Mesendoderm (in vitro differentiated cells): ENCODE data around the gene CUEDC1. TPM values are rescaled to one million over a fixed set of nuclear protein-coding genes. Genes with fewer than 3 reads are reported as not detected.

Experiments used
- DNase-seq: peaks from one replicate; pipeline ENCODE4 v3.0.0; 2013
- H2AK5ac ChIP-seq: 2 replicates; pipeline ENCODE4 v1.6.1; 2013; ENCODE audit warnings: low read length, inconsistent platforms
- H2BK120ac ChIP-seq: 2 replicates; pipeline ENCODE4 v1.6.1; 2013; ENCODE audit warnings: low read depth, mild to moderate bottlenecking, low read length, moderate library complexity, mixed read lengths
- H2BK15ac ChIP-seq: replicated peaks from 2 replicates; pipeline ENCODE4 v1.6.1; 2013; ENCODE audit warnings: low read depth, mild to moderate bottlenecking, moderate library complexity
- H2BK5ac ChIP-seq: 2 replicates; pipeline ENCODE4 v1.6.1; 2013; ENCODE audit warnings: low read length, inconsistent platforms
- H3K18ac ChIP-seq: 2 replicates; pipeline ENCODE4 v1.6.1; 2013; ENCODE audit warnings: mild to moderate bottlenecking, low read length, mixed read lengths
- H3K23ac ChIP-seq: one replicate; pipeline ENCODE4 v1.6.1; 2013; ENCODE audit warnings: low read length
- H3K27ac ChIP-seq: 2 replicates; pipeline ENCODE4 v1.5.1; 2013; ENCODE audit warnings: low read depth, mild to moderate bottlenecking, inconsistent platforms, low read length, moderate library complexity
- H3K27me3 ChIP-seq: 2 replicates; pipeline ENCODE4 v1.6.1; 2013; ENCODE audit warnings: low read length, control low read depth, mild to moderate bottlenecking, inconsistent platforms; ENCODE audit not compliant: insufficient read depth, poor library complexity
- H3K36me3 ChIP-seq: 2 replicates; pipeline ENCODE4 v1.6.1; 2013; ENCODE audit warnings: low read length, inconsistent platforms; ENCODE audit not compliant: control insufficient read depth, insufficient read depth
- H3K4ac ChIP-seq: one replicate; pipeline ENCODE4 v1.6.1; 2013; ENCODE audit warnings: low read depth, mild to moderate bottlenecking, low read length, moderate library complexity
- H3K4me1 ChIP-seq: 2 replicates; pipeline ENCODE4 v1.6.1; 2013; ENCODE audit warnings: low read depth, low read length, inconsistent platforms; ENCODE audit not compliant: control insufficient read depth
- H3K4me2 ChIP-seq: 2 replicates; pipeline ENCODE4 v1.6.1; 2013; ENCODE audit warnings: low read length
- H3K4me3 ChIP-seq: 2 replicates; pipeline ENCODE4 v1.5.1; 2013; ENCODE audit warnings: mild to moderate bottlenecking, low read length
- H3K56ac ChIP-seq: one replicate; pipeline ENCODE4 v1.6.1; 2013; ENCODE audit warnings: low read length
- H3K79me1 ChIP-seq: 2 replicates; pipeline ENCODE4 v1.6.1; 2013; ENCODE audit warnings: low read length, inconsistent platforms
- H3K79me2 ChIP-seq: 2 replicates; pipeline ENCODE4 v1.6.1; 2013; ENCODE audit warnings: mild to moderate bottlenecking, low read length; ENCODE audit not compliant: control insufficient read depth, insufficient read depth
- H3K9ac ChIP-seq: 2 replicates; pipeline ENCODE4 v1.6.1; 2013; ENCODE audit warnings: low read length, inconsistent platforms
- H4K5ac ChIP-seq: one replicate; pipeline ENCODE4 v1.6.1; 2013; ENCODE audit warnings: low read length
- H4K8ac ChIP-seq: one replicate; pipeline ENCODE4 v1.6.1; 2013; ENCODE audit warnings: low read depth, mild to moderate bottlenecking, control low read depth, low read length, moderate library complexity
- WGBS: extraction: QIAGEN DNeasy Blood & Tissue Kit; methylation state at CpG from one replicate; pipeline ENCODE4 v1.1.7; 2013; ENCODE audit warnings: low lambda C conversion rate, missing lambda C conversion rate; ENCODE audit not compliant: insufficient coverage; ENCODE audit errors: extremely low coverage; 5-methylcytosine and 5-hydroxymethylcytosine counted together
- polyA plus RNA-seq, 2 experiments: library from polyadenylated mRNA; stranded (reverse); fragments of 200-250 nt; gene quantifications; one replicate each; pipeline ENCODE4 v1.2.3, GENCODE V29; 2013

CUEDC1 gene
- 7.0 TPM for polyA plus RNA-seq (2013, experiment 1 of 2)
- polyA plus RNA-seq (2013, experiment 2 of 2), result 7.6 TPM

- Histone ChIP-seq H3K4me2 (peak within 1 kb of the TSS; percentile 91), H3K9ac (peak within 1 kb of the TSS; percentile 72), H4K5ac (no peak within 1 kb of the TSS), H3K27me3 (no peaks in the 10 kb centered on the region), H3K4me3 (peak within 1 kb of the TSS; percentile 37), H2BK120ac (peak within 1 kb of the TSS; percentile 97), H3K79me2 (peaks cover 8% of the 10 kb centered on the region), H3K4me1 (peaks cover 32% of the 10 kb centered on the region), H3K79me1 (peaks cover 6% of the 10 kb centered on the region), H2BK5ac (peak within 1 kb of the TSS; percentile 45), H2BK15ac (no peak within 1 kb of the TSS), H3K56ac (peak within 1 kb of the TSS; percentile 92), H3K36me3 (no peaks in the 10 kb centered on the region), H2AK5ac (no peak within 1 kb of the TSS), H4K8ac (peak within 1 kb of the TSS; percentile 96), H3K4ac (peak within 1 kb of the TSS; percentile 99), H3K27ac (peak within 1 kb of the TSS; percentile 94), H3K23ac (no peak within 1 kb of the TSS), H3K18ac (peak within 1 kb of the TSS; percentile 99)
- no CpG with 5 or more reads among the region's 79 CpGs for WGBS
- peak; percentile 67 for DNase-seq
These were observed at the start of gene CUEDC1 for GRCh38 chr17:57955183-57955931. TSS of gene CUEDC1 (minus strand) at chr17:57955412. CDS start at chr17:57885564, 69,848 bp downstream.

GRCh38 chr17:58004060-58004459 lies 48.8 kb upstream of the CUEDC1 start:
- H2BK15ac ChIP-seq, result no peak overlapping the region
- H3K4me1 ChIP-seq, result peaks cover 2% of the 10 kb centered on the region
- DNase-seq, result no peak
- no peak overlapping the region for H3K23ac ChIP-seq
- H3K4me3 ChIP-seq, result no peak overlapping the region
- no peak overlapping the region for H2BK120ac ChIP-seq
- no peak overlapping the region for H2BK5ac ChIP-seq
- H3K56ac ChIP-seq, result no peak overlapping the region
- no peak overlapping the region for H3K27ac ChIP-seq
- H3K27me3 ChIP-seq, result no peaks in the 10 kb centered on the region
- WGBS, result no CpG with 5 or more reads among the region's 3 CpGs
- H2AK5ac ChIP-seq, result no peak overlapping the region
- H4K5ac ChIP-seq, result no peak overlapping the region
- H3K36me3 ChIP-seq, result peaks cover 6% of the 10 kb centered on the region
- H3K4ac ChIP-seq, result no peak overlapping the region
- H3K18ac ChIP-seq, result no peak overlapping the region
- peaks cover 35% of the 10 kb centered on the region for H3K79me2 ChIP-seq
- no peak overlapping the region for H4K8ac ChIP-seq
- peak overlapping the region; percentile 4 for H3K9ac ChIP-seq
- no peak overlapping the region for H3K4me2 ChIP-seq
- peaks cover 1% of the 10 kb centered on the region for H3K79me1 ChIP-seq

- Histone ChIP-seq H4K5ac (no peak overlapping the region), H2BK120ac (no peak overlapping the region), H3K36me3 (peaks cover 8% of the 10 kb centered on the region), H3K79me2 (peaks cover 35% of the 10 kb centered on the region), H3K4me2 (no peak overlapping the region), H3K27ac (no peak overlapping the region), H4K8ac (no peak overlapping the region), H3K56ac (no peak overlapping the region), H2AK5ac (no peak overlapping the region), H3K79me1 (peaks cover 1% of the 10 kb centered on the region), H3K23ac (no peak overlapping the region), H3K9ac (no peak overlapping the region), H3K4me3 (no peak overlapping the region), H3K18ac (no peak overlapping the region), H3K4me1 (peaks cover 2% of the 10 kb centered on the region), H2BK15ac (no peak overlapping the region), H3K27me3 (no peaks in the 10 kb centered on the region), H2BK5ac (no peak overlapping the region), H3K4ac (no peak overlapping the region)
- no CpG with 5 or more reads among the region's 2 CpGs for WGBS
- no peak for DNase-seq
These were observed 47.8 kb upstream of the CUEDC1 start for GRCh38 chr17:58002973-58003372.

GRCh38 chr17:58002154-58002948 lies 47.1 kb upstream of the CUEDC1 start:
- Histone ChIP-seq H4K5ac (no peak overlapping the region), H3K4me1 (peaks cover 2% of the 10 kb centered on the region), H3K79me1 (no peaks in the 10 kb centered on the region), H3K27me3 (no peaks in the 10 kb centered on the region), H2BK5ac (no peak overlapping the region), H2AK5ac (no peak overlapping the region), H3K27ac (no peak overlapping the region), H2BK15ac (no peak overlapping the region), H3K56ac (no peak overlapping the region), H3K36me3 (peaks cover 8% of the 10 kb centered on the region), H4K8ac (no peak overlapping the region), H3K18ac (no peak overlapping the region), H3K4me3 (no peak overlapping the region), H3K9ac (no peak overlapping the region), H3K4ac (no peak overlapping the region), H3K79me2 (peaks cover 35% of the 10 kb centered on the region), H2BK120ac (no peak overlapping the region), H3K4me2 (no peak overlapping the region), H3K23ac (no peak overlapping the region)
- no peak for DNase-seq
- 100% methylated on average over 2 of the region's 4 CpGs for WGBS

DNA sequence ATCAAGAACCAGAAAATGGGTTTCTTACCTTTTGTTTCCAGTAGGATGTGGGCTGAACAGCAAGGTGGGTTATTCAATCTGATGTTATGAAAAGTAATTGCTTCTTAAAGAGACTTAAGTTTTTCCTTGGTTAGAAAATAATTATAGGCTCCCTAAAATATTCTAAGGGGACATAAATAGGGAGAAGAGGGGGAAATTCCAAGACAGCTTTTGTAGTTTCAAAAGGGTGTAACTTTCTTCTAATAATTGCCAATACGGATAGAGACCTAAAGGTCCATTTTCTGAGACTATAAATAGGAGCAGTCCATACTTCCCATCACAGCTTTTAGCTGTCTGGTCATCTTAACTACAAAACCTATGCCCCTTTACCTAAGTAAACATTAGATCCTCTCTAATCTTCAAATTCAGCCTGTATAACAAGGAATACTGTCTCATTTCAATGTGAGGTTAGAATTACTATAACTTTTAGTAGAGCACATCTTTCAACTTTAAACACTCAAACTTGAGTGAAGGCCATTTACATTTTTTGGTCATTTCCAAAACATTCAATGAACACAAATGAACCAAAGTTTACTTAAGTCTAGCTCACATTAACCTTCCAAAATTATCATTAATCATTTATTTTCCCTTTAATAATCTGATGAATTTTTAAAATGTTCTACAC lies 46.4 kb upstream of the CUEDC1 start:
- H3K36me3 ChIP-seq, result peaks cover 8% of the 10 kb centered on the region
- H2BK5ac ChIP-seq, result no peak overlapping the region
- no peak overlapping the region for H3K4ac ChIP-seq
- no peak overlapping the region for H3K18ac ChIP-seq
- no peak overlapping the region for H2BK15ac ChIP-seq
- H3K4me3 ChIP-seq, result no peak overlapping the region
- H3K4me1 ChIP-seq, result peaks cover 2% of the 10 kb centered on the region
- no peak overlapping the region for H3K9ac ChIP-seq
- no peak overlapping the region for H2AK5ac ChIP-seq
- no peaks in the 10 kb centered on the region for H3K79me1 ChIP-seq
- no peak overlapping the region for H3K23ac ChIP-seq
- H2BK120ac ChIP-seq, result no peak overlapping the region
- no peak overlapping the region for H4K5ac ChIP-seq
- no peak for DNase-seq
- no peak overlapping the region for H3K27ac ChIP-seq
- WGBS, result no CpG with 5 or more reads among the region's 1 CpG
- H4K8ac ChIP-seq, result no peak overlapping the region
- peaks cover 31% of the 10 kb centered on the region for H3K79me2 ChIP-seq
- H3K27me3 ChIP-seq, result no peaks in the 10 kb centered on the region
- no peak overlapping the region for H3K56ac ChIP-seq
- H3K4me2 ChIP-seq, result no peak overlapping the region
